GM13976 (cell line): ENCODE measurements around the gene ARRDC1.

Experiments used
- DNase-seq: peaks from one replicate; pipeline ENCODE4 v3.0.0; 2012; ENCODE audit warnings: low spot score
- CTCF ChIP-seq: IDR thresholded peaks from 2 replicates; pipeline ENCODE4 v1.5.1; 2012; ENCODE audit warnings: borderline replicate concordance, mild to moderate bottlenecking; ENCODE audit not compliant: insufficient read depth; ENCODE audit errors: extremely low read depth, missing control alignments, control extremely low read depth
- in situ Hi-C: fragments of 300-500 bp; cut with MboI; formaldehyde crosslinking; loops from one replicate; pipeline ENCODE4 v1.12.0; 2022; ENCODE audit warnings: low sequenced_read_pairs, mixed read lengths, inconsistent platforms; ENCODE audit not compliant: unreplicated experiment

The ARRDC1 gene

DNA sequence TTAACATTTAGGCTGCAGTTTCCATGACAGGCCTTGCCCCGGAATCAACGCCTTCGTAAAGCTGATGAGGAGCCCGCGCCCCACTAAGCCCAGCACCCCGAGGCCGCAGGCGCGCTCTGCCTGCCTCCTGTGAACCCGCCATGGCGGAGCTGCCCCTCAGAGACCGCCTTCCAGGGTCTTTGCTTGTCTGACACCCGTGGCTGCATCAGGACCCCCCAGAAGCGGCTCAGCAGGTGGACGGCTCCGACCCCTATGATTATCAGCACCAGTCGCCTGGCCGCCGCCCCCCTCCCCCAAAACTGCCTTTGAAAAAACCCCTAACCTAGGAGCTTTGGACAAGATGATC, 26.3 kb upstream of the ARRDC1 start:
- in situ Hi-C loops = no loop called here
- DNase-seq = peak; percentile 48
- no peak for TF ChIP-seq CTCF

DNA sequence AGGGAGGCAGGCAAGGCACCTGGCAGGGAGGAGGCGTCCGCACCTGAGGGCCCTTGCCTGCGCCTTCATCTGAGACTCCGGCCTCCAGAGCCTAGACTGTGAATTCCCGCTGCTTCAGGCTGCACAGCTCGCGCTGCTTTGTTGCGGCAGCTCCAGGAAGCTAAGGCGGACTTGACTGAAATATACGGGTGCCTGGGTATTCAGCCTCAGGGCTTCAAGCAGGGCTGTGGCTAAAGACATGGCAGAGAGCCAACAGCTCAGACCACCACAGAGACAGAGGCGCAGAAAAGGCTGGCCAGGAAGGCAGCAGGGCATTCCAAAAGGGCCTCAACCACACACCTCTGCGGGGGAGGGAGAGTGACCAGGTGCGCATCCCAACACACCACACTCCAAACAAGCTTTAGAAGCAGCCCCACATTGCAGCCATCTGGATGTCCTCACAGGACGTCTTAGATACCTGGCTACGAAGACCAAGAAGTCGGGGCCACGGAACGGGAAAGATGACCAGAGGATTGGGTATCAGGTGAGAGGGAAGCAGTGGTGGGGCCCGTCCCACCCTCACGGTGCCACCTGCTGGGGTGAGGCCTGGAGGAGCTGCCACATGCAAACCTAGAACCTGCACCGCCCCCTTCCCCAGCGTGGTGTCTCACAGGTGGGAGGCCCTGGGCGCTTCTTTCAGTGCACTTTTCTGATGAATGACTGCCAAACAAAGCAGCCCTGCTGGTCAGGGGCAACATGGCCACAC, 25.1 kb upstream of the ARRDC1 start:
- DNase-seq = no peak
- no peak for TF ChIP-seq CTCF
- in situ Hi-C loops = no loop called here

DNA sequence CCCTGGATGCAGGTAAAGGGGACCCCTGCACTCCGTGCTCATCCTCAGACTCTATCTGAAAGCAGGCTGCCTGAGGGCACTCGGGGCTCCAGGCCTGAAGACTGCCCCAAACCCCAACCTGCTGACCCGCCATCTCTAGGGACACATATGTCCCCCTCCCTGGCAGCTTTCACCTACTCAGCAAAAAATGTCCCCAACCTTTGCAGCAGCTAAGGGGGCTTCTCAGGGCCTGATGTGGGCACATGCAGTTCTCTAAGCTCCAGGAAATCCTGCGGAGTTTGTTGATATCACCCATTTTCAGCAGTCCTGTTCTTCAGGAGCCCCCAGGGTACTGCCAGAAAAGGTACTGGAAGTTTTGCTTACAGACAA, 24.5 kb upstream of the ARRDC1 start:
- DNase-seq = no peak
- in situ Hi-C loops = no loop called here
- no peak for TF ChIP-seq CTCF

- in situ Hi-C loops = no loop called here
- no peak for TF ChIP-seq CTCF
- DNase-seq = no peak
These were observed 23.9 kb upstream of the ARRDC1 start for GRCh38 chr9:137581361-137582285.

DNA sequence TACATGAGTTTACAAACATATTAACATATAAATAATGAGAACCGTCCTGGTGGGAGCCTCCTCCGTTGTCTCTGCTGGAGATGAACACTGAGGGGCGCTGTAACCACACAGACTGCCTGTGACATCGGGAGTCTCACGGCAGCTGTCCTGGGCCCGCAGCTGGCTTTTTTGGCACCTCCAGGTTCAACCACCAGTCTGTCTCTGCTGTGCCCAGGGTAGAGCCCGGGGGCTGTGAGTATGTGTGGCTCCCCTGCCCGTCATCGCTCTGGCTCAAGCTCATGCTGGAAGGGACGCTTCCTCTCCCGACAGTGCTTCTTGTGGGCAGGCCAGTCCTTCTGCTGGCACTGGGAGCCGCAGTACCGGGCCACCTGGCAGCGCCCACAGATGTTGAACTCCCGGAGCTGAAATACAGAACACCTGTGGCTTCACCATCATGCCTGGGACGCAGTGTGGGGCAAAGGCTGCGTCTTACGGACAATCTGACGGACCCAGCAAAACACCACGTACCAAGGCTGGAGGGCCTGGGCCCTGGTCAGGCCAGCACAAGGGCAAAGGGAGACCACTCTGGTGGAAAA, 23.1 kb upstream of the ARRDC1 start:
- TF ChIP-seq CTCF = no peak
- in situ Hi-C loops = no loop called here
- DNase-seq = no peak

DNA sequence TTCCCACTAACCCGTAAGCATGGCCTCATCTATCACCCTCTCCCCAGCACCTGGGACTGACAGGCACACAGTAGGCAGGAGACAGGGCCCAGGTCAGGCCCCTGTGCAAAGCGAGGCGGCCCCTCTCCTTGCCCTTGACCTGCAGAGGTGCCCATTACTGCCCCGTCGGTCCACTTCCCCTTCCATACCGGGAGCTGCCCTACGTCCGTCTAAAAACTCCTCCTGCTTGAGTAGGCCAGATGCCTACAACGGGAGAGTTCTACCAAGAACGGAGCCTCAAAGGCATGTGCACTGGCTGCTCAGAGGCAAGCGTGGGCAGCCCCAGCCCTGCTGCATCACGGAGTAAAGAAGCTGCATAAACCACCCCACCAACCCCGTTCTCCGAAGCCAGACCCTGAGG, 22.1 kb upstream of the ARRDC1 start:
- no peak for DNase-seq
- TF ChIP-seq CTCF = no peak
- in situ Hi-C loops = no loop called here
